Heart left ventricle (tissue), 16 donors: ENCODE results near the gene PFKP. TPM values are rescaled to one million over a fixed set of nuclear protein-coding genes. Genes with fewer than 3 reads are reported as not detected.

Source experiments
- ATAC-seq, 4 donors: fragments of 200-7000 bp; cut with Tn5 transposase; one replicate each; pipeline ENCODE4 v1.9.1; 2020 to 2022; ENCODE audit warnings: moderate library complexity in 4 of 4, mild to moderate bottlenecking in 3 of 4, moderate number of reproducible peaks in 1 of 4
- DNase-seq, 5 donors: peaks; one replicate each; pipeline ENCODE4 v3.0.0-alpha.2; 2020
- H3K27ac ChIP-seq, 12 donors: fragments of 200-600 bp; sonication (generic) in 4 of 12; one replicate each; pipeline versions ENCODE4 v1.5.0 to v1.8.0; 2016 to 2022; ENCODE audit warnings: mild to moderate bottlenecking in 2 of 12
- H3K27me3 ChIP-seq, 9 donors: fragments of 200-600 bp; sonication (generic) in 2 of 9; one replicate each; pipeline versions ENCODE4 v1.5.1 to v1.8.0; 2016 to 2022; ENCODE audit warnings: mild to moderate bottlenecking in 3 of 9
- H3K36me3 ChIP-seq, 9 donors: fragments of 200-600 bp; sonication (generic) in 2 of 9; one replicate each; pipeline versions ENCODE4 v1.5.0 to v1.8.0; 2018 to 2022; ENCODE audit warnings: mild to moderate bottlenecking in 2 of 9
- H3K4me1 ChIP-seq, 12 donors: fragments of 200-600 bp; sonication (generic) in 4 of 12; one replicate each; pipeline versions ENCODE4 v1.5.0 to v1.8.0; 2016 to 2022; ENCODE audit warnings: mild to moderate bottlenecking in 3 of 12
- H3K4me3 ChIP-seq, 12 donors: fragments of 200-600 bp; sonication (generic) in 4 of 12; one replicate each; pipeline versions ENCODE4 v1.5.0 to v1.8.0; 2017 to 2022; ENCODE audit warnings: mild to moderate bottlenecking in 9 of 12, moderate library complexity in 4 of 12
- H3K9me3 ChIP-seq, 12 donors: fragments of 200-600 bp; sonication (generic) in 4 of 12; one replicate each; pipeline versions ENCODE4 v1.5.0 to v1.8.0; 2016 to 2022; ENCODE audit warnings: mild to moderate bottlenecking in 1 of 12
- POLR2A ChIP-seq, 2 donors: fragments of 450-650 bp; IDR thresholded peaks; one replicate each; pipeline ENCODE4 v1.6.1; 2017; ENCODE audit warnings: antibody characterized with exemption in 2 of 2, mild to moderate bottlenecking in 2 of 2, moderate library complexity in 2 of 2
- WGBS, 4 donors: extraction: QIAGEN DNeasy Blood & Tissue Kit in 2 of 4; methylation state at CpG; one replicate each; pipeline versions ENCODE4 v1.1.5 to v1.1.7; 2013 to 2018; 5-methylcytosine and 5-hydroxymethylcytosine counted together
- intact Hi-C, 10 donors: fragments of 100-400 bp; cut with DNase I; formaldehyde crosslinking; loops; one replicate each; pipeline versions ENCODE4 v1.11.1 to v1.14.2; 2022
- polyA plus RNA-seq, 2 donors: library from polyadenylated mRNA; stranded (reverse); fragments of 200-250 nt; gene quantifications; one replicate each; pipeline ENCODE4 v1.2.3, GENCODE V29; 2013
- total RNA-seq, 9 donors: library from RNA; depleted of rRNA in 2 of 9; stranded (reverse); fragments of >200 nt in 2 of 9; fragmentation: NEBNext Ultra II Directional in 3 of 9; extraction: Animal tissue kit (Norgen Biotek cat#: 25700) in 3 of 9; gene quantifications; one replicate each; pipeline versions ENCODE4 v1.1.0 to v1.2.4, GENCODE V29; 2016 to 2023
- TF ChIP-seq, protein P1 (sequence below), 12 donors: fragments of 200-600 bp; sonication (generic) in 4 of 12; IDR thresholded peaks; one replicate each; pipeline versions ENCODE4 v1.5.0 to v1.8.0; 2018 to 2022; ENCODE audit warnings: antibody characterized with exemption in 12 of 12, mild to moderate bottlenecking in 5 of 12
- donor health status: ischemic (EF 13 %, LVEDD 7.1; RV severe dilation, severe dysfunction).
- donor health status: healthy with polysubstance abuse.
- donor health status: DM: no; HTN: yes; CAD: no.
- donor health status: DM: no; HTN: no; CAD: no.
- donor health status: ischemic (EF 25% LVEDD 6.9; RV normal size, moderate dysfunction).
- donor health status: ischemic (EF 25% LVEDD 5.7; RV mildly dilated, moderate dysfunction).
- donor health status: healthy.
- donor health status: DM: yes; HTN: yes; CAD: no.
- donor health status: ischemic (EF 35%, LVEDD 5.7; RV mildly dilated, moderate dysfunction).
- donor health status: nonischemic (EF 11% LVEDD 7.7; RV severe dilation, severe dysfunction).
- donor health status: DM: yes; HTN: yes; CAD: no.
- donor health status: PGD.
- donor health status: ischemic (EF 29% LVEDD 5.4; RV normal size, mild dysfunction).
- donor health status: nonischemic (EF 23%, LVEDD 6.1; RV moderate dilation, normal function).

The PFKP gene
- total and polyA plus RNA-seq, 11 donors = 68.0 to 318 (median 183) TPM

DNA sequence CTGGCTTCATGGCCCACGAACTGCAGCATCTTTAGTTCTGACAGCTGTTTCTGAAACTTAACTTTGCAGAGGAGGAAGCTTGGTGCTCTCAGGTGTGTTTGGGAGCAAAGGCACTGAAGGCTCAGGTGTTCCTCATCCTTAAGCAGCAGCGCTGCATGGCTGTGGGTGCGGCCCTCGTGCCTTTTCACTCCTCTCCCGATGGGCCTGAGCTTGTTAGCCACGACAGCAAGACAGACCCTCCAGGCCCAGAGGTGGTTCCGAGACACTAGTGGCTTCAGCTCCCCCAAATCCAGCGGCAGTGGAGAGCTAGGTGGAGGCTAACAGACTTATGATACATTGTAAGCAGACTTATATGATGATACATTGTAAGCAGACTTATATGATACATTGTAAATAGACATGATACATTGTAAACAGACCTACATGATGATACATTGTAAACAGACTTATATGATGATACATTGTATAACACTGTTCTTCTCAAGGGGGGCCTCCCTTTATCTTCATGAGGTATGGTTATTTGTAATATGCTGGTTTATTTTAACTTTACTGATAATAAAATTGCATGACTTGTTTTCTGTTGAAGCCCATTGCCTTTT, 14.1 kb downstream of the PFKP start:
- TF ChIP-seq POLR2A (IDR thresholded peaks at IDR 0.05) = no peak
- TF ChIP-seq, protein P1, sequence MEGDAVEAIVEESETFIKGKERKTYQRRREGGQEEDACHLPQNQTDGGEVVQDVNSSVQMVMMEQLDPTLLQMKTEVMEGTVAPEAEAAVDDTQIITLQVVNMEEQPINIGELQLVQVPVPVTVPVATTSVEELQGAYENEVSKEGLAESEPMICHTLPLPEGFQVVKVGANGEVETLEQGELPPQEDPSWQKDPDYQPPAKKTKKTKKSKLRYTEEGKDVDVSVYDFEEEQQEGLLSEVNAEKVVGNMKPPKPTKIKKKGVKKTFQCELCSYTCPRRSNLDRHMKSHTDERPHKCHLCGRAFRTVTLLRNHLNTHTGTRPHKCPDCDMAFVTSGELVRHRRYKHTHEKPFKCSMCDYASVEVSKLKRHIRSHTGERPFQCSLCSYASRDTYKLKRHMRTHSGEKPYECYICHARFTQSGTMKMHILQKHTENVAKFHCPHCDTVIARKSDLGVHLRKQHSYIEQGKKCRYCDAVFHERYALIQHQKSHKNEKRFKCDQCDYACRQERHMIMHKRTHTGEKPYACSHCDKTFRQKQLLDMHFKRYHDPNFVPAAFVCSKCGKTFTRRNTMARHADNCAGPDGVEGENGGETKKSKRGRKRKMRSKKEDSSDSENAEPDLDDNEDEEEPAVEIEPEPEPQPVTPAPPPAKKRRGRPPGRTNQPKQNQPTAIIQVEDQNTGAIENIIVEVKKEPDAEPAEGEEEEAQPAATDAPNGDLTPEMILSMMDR (IDR thresholded peaks at IDR 0.05) = no peak
- Histone ChIP-seq H3K4me1 (peaks cover 0 to 8% (median 0%) of the 10 kb centered on the region in 12 donors), H3K36me3 (peaks cover 0 to 25% (median 13%) of the 10 kb centered on the region in 9 donors), H3K27me3 (no peaks in the 10 kb centered on the region), H3K4me3 (no peak overlapping the region), H3K9me3 (no peaks in the 10 kb centered on the region), H3K27ac (no peak overlapping the region)
- ATAC-seq (peak in 1 of 4 donors; percentile 18), DNase-seq (no peak)
- WGBS, 4 donors = 87 to 92% (median 88%) methylated on average over 8 of the region's 8 CpGs
- intact Hi-C loops = no loop called here

DNA sequence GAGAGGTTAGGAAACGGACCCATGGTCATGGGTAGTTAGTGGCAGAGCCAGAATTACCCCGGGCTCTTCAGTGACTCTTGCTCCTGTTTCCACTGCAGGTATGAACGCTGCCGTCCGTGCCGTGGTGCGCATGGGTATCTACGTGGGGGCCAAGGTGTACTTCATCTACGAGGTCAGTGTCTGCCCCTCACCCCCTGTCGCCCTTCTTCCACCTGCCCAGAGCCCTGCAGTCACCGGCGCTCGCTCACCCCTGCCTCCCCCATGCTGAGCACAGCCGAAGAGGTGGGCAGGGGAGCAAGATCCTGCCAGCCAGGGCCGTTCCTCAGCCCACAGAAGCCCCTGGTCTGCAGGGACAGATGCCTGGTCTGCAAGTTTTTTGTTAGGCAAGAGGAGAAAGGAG, 14.9 kb downstream of the PFKP start:
- H3K36me3 ChIP-seq = peaks cover 0 to 25% (median 13%) of the 10 kb centered on the region in 9 donors
- intact Hi-C loops = no loop called here
- no peak for DNase-seq
- ATAC-seq = no peak
- H3K27ac ChIP-seq = no peak overlapping the region
- no peaks in the 10 kb centered on the region for H3K27me3 ChIP-seq
- no peak for TF ChIP-seq POLR2A (IDR thresholded peaks at IDR 0.05)
- TF ChIP-seq, protein P1 (IDR thresholded peaks at IDR 0.05) = no peak
- H3K4me1 ChIP-seq = peaks cover 0 to 16% (median under 1%) of the 10 kb centered on the region in 12 donors
- no peak overlapping the region for H3K4me3 ChIP-seq
- H3K9me3 ChIP-seq = no peaks in the 10 kb centered on the region
- WGBS, 4 donors = 88 to 93% (median 92%) methylated on average over 15 of the region's 15 CpGs

DNA sequence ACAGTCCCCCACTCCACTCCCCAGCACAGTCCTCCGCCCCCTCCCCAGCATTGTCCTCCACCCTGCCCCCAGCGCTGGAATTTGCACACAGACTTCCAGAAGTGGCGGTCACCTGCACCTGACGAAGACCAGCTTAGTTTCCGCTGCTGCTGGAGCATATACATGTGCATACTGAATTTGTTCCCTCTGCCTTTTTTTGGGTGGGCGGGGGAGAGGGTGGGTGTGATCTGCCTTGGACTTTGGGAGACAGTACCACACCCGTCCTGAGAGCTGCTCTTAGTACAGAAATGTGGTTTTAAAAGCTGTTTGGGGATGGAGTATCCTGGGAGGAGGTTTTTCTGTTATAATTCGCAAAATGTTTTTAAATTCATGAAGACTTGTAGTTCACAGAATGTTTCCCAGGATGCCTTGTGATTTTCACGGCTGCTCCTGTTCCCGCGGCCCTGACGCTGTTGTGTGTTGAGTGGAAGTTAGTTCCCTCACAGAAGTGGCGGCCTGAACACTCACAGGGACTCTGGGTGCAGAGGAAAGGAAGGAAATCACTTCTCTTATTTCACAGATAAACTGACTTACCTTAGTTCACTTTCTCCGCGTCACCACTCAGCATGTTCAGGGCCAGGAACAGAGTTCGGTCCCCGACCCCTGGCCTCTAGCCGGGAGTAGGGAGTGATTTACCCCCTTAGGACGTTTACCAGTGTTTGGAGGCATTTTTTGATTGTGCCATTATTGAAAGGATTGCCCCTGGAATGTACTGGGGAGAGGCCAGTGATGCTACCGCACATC, 18.6 kb downstream of the PFKP start:
- intact Hi-C loops = no loop called here
- Histone ChIP-seq H3K9me3 (no peaks in the 10 kb centered on the region), H3K27ac (peak overlapping the region in 1 of 12 donors; percentile 16), H3K36me3 (peaks cover 0 to 25% (median 13%) of the 10 kb centered on the region in 9 donors), H3K27me3 (no peaks in the 10 kb centered on the region), H3K4me3 (no peak overlapping the region), H3K4me1 (peaks cover 0 to 27% (median 4%) of the 10 kb centered on the region in 12 donors)
- no peak for TF ChIP-seq POLR2A (IDR thresholded peaks at IDR 0.05)
- TF ChIP-seq, protein P1 (IDR thresholded peaks at IDR 0.05) = no peak
- WGBS, 4 donors = 55 to 65% (median 57%) methylated on average over 20 of the region's 20 CpGs
- DNase-seq (no peak), ATAC-seq (peak in 2 of 4 donors; percentile 4 to 12)

DNA sequence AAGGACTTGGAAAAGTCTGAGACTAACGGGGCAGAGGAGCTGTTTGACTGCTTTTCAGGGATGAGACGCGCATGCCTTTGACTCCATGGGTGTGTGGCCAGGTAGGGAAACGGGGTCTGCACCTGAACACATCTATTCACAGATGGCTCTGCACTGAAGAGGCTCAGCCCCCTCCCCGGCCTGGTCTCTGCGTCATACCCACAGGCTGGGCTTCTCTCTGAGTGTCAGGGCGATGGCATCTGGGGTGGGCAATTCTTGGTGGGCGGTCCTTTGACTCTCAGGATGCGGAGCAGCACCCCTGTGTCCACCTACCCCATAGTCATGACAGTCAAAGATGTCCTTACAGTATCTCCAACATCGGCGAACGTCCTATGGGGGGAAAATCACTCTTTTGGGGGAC, 23.0 kb downstream of the PFKP start:
- H3K9me3 ChIP-seq = no peaks in the 10 kb centered on the region
- H3K27me3 ChIP-seq = no peaks in the 10 kb centered on the region
- 59 to 79% (median 74%) methylated on average over 12 of the region's 12 CpGs for WGBS, 4 donors
- H3K4me1 ChIP-seq = peaks cover 0 to 68% (median 19%) of the 10 kb centered on the region in 12 donors
- H3K36me3 ChIP-seq = no peaks in the 10 kb centered on the region
- DNase-seq (no peak), ATAC-seq (no peak)
- TF ChIP-seq, protein P1 (IDR thresholded peaks at IDR 0.05) = no peak
- TF ChIP-seq POLR2A (IDR thresholded peaks at IDR 0.05) = no peak
- H3K27ac ChIP-seq = peak overlapping the region in 9 of 12 donors; percentile 1 to 65 (median 29)
- H3K4me3 ChIP-seq = no peak overlapping the region
- intact Hi-C loops = no loop called here
